Measurements from ENCODE around the gene TMC8.

GRCh38 chr17:78124836-78125137 lies 5.8 kb upstream of the TMC8 start:
- TF ChIP-seq TCF7L2 (IDR thresholded peaks at IDR 0.05; ENCODE audit: borderline replicate concordance, low read depth, low read length): no peak
- TF ChIP-seq ZBTB7A (tag by site-specific recombination; IDR thresholded peaks at IDR 0.05; ENCODE audit: low read depth): no peak
- no peak for TF ChIP-seq ZNF148 (tag by site-specific recombination; IDR thresholded peaks at IDR 0.05; ENCODE audit: borderline replicate concordance)
- TF ChIP-seq ZNF133 (tag by site-specific recombination; IDR thresholded peaks at IDR 0.05): no peak
- no peak for TF ChIP-seq HIC1 (tag by site-specific recombination; IDR thresholded peaks at IDR 0.05)
- no peak for TF ChIP-seq CTCF (tag by site-specific recombination; IDR thresholded peaks at IDR 0.05)
- no peak for TF ChIP-seq ZNF639 (tag by site-specific recombination; IDR thresholded peaks at IDR 0.05)
